NCI-H146 treated with DMSO at 0.1 percent for 48 hours (cell line): ENCODE measurements around the gene KCNK15.
"Not testable (repeated sequence)": the region's sequence is repeated elsewhere in the genome, so short reads cannot be mapped to it uniquely, and the experiment has no call there.

ENCODE experiments used
- DNase-seq: peaks from one replicate; lab custom pipeline; 2025; ENCODE audit not compliant: unreplicated experiment; lab: John Stamatoyannopoulos, UW

KCNK15 gene

DNA sequence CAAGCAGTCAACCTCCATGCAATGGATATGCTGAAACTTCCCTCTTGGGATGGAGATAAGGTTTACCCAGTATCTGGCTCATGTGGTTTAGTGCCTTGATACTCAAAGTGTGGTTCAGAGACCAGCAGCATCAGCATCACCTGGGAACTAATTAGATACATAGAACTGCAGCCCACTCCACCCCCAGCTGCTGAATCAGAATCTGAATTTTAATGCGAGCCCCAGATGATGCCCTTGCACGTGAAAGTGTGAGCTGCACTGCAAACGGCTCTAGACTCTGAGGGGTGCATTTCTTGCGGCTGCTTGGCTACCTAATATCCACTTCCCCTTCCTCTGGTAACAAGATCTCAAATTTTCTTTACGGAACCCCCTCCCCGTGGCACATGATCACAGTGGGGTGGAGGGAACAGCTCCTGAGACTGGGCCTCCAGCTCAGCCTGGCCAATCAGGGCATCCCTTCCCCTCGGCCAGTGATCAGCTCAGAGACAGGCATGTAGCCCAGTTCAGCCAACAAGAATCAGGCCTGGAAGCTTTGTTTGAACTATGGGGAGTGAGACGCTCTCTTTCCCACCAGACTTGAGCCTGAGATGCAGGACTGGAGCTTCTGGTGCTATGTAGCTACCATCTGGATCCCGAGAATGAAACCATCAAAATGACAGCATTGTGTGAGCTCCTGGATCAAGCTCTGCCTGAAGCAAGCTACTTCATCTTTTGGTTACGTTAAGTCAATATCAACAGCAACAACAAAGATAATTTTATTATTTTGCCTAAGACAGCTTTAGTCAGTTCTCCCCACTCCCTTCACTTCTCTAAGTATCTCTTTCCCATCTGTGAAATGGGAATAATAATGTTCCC is 12.8 kb downstream of the KCNK15 start:
- DNase-seq: no peak

DNA sequence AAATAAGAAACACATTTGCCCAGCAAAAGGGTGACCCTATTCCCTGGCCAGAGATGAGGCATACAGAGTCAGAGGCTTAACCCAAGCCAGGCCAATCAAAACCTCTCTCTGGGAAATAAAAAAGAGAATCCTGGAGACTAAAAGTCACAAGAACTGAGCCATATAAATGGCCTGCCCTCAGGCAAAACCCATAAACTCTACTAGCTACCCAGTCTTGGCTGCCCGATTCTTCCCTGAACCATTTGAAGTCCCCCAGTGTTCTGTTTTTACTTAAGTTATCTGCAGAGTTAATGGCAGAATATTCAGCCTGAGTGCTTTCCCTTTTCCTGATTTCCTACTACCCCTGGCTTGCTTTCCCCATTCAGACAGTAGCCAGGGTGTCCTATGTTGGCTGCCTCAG is 13.9 kb downstream of the KCNK15 start:
- no peak for DNase-seq

DNA sequence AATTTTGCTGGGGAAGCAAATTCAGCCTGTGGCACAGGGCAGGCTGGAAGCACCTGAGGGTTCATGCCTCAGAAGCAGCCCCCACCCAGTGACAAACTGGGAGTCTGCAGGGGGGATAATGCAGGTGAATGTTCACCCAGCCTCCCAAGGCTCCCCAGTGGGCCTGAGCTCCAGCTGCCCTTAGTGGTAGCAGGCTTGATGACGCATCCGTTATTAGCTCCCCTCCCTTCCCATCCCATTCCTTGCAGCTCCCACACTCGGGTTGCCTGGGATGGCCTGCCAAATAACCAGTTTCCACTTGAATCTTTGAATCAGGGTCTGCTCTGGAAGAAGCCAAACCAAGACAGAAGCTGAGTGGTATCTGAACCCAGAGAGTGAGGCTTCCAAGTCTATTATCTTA is 15.8 kb downstream of the KCNK15 start:
- DNase-seq: no peak

DNA sequence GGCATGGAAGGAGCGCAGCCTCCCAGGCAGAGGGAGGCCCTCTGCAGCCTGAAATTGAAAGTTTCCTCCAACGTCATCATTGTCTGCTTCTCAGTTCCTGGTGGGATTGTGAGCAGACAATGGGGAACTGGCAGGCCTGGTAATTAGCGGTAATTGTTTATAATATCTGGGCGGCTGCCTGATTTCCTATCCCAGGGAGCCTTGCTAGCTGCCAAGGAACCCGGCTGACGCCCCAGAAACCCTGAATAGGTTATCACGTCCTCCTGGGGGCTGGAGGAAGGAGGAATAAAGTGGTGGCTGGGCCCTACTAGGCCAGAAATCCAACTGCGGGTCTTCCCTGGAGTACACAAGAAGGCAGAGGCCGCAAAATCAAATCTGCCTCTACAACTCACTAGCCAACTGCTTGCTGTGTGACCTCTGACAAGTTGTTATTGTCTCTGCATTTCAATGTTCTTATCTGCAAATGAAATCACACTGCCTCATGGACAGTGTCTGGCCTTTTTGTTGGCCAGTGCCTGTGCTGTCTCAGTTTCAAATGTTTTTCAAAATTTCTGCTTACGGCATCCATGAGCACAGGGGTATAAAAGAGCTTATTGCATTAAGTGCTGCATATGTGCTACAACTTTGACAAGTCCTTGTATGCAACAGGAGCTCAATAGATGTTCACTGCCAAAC is 16.9 kb downstream of the KCNK15 start:
- no peak for DNase-seq

DNA sequence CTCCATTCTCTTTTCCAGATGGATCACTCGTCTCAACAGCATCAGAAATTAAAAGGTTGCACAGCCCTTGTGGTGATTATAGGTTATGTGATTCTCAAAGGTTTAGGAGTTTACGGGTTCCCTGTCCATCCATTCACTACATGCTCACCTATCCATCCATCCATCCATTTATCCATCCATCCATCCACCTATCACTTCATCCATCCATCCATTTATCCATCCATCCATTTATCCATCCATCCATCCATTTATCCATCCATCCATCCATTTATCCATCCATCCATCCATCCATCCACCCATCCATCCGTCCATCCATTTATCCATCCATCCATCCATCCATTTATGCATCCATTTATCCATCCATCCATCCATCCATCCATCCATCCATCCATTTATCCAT is 18.1 kb downstream of the KCNK15 start:
- not testable (repeated sequence) for DNase-seq

DNA sequence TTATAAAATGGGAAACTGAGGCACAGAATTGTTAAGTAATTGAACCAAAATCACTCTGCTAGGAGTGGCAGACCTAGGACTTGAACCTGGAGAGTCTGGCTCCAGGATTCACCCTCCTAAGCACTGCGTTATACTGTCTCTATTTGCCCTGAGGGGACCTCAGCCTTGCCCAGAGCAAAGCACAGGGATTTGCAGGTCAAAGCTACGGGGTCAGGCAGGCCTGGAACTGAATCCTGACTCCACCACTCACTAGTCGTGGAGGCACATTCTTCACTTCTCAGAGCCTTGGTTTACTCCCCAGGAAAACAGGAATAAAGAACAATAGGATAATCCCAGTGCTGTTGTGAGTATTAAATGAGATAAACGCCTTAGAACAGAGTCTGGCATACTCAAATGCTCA is 19.4 kb downstream of the KCNK15 start:
- DNase-seq: no peak

DNA sequence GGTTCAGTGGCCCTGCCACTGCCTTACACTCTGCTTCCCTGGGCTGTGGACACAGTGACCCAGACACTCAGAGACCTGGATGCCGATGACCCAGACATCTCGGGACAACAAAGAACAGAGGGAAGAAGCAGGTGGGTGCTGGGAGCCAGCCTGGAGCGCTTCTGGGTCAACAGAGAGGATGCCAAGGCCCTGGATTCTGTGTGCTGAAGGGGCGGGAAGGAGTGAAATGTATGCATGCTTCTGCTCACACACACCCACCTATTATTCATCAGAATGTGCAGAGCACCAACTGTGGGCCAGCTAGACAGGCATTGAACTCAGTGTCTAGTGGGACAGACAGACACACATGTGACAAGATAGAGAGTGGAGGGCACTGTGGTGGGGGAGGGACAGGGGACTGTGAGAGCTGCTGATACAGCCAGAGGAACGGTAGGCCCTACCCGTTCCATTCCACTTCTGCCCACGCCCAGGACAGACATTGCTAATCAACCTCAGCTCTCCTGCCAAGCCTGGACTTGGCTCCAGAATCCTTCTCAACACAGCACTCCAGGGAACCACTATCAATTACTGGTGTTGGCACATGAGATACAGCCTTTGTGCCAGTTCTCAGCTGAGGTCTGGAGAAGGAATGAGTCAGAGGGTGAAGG is 20.2 kb downstream of the KCNK15 start:
- DNase-seq: no peak

DNA sequence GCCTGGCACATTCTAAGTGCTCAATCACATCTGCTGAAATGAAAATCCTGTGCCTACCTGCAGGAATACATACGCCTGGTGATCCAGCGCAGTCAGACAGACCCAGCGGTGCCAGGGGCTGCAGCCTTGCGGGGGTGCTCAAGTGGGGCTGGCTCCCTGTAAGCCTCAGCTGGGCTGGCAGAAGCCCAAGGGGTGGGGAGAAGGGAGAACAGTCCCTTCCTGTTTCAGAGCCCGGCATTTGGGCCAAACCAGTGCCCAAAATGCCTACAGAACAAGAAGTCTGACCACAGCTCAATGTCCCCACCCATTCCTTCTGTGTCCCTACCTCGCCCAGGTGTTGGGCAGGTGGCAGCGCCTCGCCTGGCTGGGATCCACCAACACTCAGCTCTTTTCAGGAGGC is 22.6 kb downstream of the KCNK15 start:
- no peak for DNase-seq

DNA sequence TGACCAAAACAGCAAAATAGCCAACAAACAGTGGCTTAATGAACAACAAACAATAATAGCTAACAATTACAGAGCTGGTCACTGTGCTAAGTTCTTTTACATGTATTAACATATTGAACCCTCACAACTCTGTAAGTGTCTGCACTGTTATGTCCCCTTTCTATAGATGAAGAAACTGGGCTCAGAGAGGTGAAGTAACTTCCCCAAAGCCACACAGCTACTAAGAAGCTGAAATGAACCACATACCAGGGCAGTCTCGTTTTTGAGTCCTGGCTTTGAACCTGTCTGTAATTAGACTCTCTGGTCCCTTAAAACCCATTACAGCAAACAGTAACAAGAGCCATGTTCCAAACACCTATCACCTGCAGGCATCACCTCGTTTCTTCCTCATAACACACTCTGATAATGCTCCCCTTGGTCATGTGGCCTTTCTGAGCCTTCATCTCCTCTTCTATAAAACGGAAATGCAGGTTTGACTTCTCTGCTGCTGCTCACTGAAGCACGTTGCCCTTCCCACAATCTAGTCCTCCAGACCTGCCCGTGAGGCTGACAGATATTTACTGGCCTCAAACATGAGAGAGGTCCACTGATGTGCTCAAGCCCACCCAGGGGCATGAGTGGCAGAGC is 23.3 kb downstream of the KCNK15 start:
- DNase-seq: no peak

DNA sequence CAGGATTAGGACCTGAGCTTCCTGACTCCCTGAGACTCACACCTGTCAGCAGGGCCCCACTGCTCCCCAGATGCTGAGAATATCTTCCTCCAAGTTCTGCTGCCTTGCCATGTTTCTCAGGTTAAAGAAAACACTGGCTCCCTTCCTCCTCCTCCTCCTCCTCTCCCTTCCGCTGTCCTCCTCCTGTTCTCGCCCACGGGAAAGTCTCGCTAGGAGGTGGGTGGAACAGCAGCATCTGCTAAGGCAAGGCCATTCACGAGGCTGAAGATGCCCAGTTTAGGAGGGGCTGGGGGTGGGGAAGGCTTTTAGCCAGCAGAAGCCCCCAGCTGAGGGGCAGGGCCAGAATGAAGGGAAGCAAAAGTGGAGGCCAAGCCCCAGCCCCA is 23.8 kb downstream of the KCNK15 start:
- DNase-seq: no peak

DNA sequence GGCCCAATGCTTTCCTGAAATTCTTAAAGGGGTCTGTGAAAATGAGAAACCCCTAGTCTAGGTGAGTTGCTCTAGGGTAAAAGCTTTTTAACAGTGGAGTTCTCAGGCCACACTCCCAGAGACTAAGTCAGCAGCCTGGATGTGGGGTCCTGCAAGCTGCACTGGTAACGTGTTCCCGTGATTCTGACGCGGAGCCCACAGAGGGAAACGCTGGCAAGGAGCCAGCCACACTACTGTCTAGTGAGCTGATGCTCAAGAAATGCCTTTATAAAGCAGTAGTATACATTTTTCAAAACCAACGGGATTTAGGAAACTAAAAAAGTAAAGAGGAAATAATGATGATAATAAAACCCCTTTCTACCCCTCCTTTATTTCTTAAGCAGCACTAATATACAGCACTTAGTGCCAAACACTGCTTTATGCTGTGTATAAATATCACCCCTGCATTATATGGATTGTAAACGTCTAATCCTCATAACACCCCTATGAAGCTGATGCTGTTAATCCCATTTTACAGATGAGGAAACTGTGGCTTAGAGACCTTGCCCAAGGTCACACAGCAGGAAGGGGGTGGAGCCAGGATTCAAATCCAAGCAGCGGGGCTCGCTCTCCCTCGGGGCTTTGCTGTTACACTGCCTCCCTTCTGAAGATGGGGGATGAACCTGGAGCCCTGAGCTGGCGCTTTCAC is 25.0 kb downstream of the KCNK15 start:
- no peak for DNase-seq

DNA sequence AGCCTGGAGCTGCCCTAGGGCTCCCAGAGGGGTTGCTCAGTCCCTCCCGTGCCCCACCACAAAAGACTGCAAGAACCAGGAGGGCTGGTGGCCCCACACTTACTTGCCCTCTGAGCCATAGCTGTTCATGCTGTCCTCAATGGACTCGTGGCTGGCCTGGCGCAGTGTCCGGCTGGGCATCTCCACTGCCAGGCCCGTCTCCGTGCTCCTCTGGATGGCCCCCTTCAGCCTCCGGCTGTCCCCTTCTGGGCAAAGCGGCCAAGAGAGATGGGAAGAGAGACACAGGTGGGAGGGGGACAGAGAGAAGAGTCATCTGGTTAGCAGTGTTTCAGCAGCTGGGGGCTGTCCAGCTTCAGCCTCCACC is 25.5 kb downstream of the KCNK15 start:
- DNase-seq: no peak

DNA sequence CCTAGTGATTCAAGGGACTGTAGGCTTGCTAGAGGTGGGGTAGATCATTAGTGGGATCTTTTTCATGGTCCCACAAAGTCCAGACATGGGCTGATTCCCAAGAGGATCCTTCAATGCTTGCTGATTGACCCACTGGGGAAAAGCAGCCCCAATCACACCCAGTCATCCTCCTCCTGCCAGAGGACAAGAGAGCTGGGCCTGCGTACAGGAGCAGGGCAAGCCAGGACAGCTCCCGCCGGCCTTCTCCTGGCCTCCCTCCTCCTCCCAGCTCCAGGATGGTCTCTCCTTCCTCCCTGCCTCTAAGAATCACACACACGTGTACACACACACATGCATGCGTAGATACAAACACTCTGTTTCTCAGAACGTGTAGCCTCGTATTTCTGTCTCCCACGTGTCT is 27.0 kb downstream of the KCNK15 start:
- no peak for DNase-seq

DNA sequence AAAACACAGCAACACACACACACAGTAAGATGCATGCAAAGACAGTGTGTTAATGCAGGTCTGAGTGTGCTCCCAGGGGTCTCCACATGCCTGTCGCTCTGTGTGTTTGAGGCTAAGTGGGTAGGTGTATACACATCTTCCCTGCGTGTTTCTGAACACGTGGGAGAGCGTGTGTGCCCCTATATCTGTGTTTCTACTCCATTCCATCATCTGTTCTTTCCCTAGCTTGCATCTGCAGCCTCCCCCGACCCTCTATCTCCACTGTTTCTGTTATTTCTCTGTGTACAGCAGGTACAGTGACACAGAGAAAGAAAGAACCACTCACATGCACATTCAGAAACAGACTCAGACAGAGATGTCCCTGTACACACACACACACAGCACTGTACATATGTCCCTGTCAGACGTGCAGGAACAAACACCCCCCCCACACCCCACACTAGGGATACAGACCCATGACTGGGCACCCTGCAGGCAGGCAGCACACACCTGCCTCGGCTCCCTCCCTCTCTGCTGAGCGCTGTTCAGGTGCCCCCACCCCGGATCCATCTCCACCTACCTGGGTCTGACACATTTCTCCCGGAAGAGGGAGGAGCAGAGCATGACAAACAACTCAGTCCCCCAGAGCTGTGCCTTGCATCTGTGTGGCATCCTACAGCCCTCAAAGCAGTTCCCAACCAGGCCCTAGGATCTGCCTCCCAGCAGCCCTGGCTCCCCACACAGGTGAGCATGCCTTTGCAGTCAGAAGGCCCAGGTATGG is 27.6 kb downstream of the KCNK15 start:
- DNase-seq: no peak

DNA sequence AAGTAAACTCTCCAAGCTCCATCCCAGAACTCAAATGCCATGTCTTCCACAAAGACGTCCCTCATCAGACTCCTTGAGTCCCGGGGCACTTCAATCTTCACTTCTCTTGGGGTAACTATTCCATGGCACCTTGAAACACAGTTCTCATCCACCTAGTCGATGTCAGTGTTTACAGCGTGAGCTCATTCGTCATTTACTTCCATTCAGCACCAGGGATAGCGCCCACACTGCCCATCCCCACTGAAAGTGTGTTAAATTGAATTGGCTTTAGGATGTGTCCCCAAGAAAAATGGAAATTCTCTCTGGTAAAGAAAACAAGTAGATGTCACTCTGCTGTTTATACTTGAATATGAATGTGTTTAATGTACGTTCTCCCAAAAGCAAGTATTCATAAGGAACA is 31.3 kb downstream of the KCNK15 start:
- DNase-seq: no peak

DNA sequence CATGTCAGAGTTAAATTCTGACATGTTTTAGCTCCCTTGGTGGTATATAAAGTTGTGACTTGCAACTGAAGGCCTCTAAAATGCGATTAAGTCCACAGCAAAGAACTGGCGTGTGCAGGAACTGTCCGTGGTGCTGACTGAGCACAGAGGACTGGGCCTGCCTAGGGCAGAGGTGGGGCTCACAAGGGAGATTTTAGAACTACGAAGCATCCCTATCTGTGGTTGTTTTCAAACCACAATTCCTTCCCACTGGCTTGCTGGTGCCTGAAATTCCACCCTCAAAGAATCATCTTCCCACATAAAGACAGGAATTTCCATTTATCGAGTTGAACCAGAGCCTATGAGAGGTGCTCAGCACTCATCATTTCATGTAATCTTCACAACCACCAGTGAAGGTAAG is 34.6 kb downstream of the KCNK15 start:
- no peak for DNase-seq

DNA sequence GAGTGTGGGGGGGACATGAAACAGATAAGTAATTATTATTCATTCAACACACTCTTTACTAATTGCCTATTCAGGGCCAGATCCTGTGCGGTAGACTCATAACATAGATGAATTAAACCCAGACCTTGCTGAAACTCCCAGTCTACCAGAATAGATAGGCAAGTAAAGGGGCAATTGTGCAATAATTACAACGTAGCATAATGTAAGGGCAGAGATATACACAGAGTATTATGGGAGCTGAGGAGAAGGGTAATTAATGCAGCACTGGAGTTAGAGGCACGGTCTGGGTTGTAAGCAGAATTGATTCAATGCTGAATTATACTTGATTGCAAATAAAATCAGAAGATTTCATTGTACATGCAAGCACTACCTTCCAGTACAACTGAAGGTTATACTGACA is 35.5 kb downstream of the KCNK15 start:
- no peak for DNase-seq

DNA sequence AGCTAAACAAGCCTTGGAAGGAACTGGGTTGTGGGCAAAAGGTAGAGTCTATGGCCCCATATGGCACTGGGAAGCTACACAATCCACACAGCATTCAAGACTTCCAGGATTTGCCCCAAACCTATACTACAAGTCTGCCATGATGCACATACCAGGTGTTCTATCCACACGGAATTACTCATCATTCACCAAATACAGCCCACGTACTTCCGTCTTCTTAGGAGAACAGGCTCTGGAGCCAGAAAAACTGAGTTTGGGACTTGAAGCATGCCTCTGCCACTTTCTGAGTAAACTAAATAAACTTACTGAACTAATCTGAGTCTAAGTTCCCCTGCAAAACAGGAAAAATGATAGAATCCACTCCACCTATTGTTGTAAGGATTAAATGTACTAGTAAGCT is 36.1 kb downstream of the KCNK15 start:
- no peak for DNase-seq

DNA sequence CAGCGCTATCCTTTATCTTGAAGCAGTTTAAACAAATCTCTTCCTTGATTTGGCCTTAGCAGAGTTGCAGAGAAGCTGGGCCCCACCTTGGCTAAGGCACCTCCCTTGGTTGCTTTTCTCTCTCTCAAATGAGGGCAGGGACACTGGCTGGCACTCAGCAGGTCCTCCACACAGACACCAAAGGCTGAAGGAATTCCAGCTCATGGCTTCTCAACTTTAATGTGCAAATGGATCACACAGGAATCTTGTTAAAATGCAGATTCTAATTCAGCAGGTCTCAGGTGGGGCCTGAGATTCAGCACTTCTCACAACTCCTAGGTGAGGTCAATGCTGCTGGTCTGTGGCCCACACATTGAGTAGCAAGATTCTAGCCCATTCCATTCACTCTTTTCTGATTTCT is 39.0 kb downstream of the KCNK15 start:
- DNase-seq: no peak

DNA sequence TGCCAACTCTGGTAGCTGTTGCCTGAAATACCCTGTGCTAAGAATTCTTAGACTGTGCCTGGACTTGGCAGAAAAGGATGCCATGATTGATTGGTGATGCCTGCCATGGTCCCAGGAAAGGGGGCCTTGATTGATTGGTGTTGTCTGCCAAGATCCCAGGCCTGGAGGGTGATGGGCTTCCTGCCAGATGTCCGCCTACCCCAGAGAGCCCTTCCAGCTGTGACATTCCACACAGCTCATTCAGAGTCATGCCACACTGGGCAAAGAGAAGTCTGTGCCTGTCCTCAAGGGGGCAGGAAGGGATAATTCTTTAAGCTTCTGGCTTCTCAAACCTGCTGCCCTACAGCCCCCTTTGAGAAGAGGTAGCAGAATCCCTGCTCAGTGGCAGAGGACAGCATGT is 40.1 kb downstream of the KCNK15 start:
- no peak for DNase-seq

DNA sequence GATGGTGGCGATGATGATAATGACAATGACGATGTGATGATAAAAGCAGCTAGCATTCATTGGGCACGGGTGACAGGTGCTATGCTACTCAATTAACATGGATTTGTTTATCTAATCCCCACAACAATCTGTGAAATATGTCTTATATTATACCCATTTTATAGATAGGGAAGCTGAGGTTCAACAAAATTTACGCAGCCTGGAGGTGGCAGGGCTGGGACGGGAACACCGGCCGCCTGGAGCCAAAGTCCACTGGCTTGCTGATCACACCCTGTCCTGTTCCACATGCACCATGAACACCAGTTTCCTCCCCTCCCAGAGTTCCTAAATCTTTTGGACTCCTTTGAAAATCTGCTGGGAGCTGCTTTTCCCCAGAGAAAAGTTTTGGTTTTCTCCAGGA is 41.6 kb downstream of the KCNK15 start:
- DNase-seq: no peak
